ENCODE data around the gene MPDZ. TPM values are rescaled to one million over a fixed set of nuclear protein-coding genes. Genes with fewer than 3 reads are reported as not detected.

Gene MPDZ
- total RNA-seq, 2 experiments from 2014 or later: not detected

GRCh38 chr9:13131416-13131815 is 148.1 kb downstream of the MPDZ start:
- no peak for DNase-seq
- Mint-ChIP-seq H3K27ac (no peak overlapping the region), H3K9me3 (peaks cover 1% of the 10 kb centered on the region), H3K27me3 (no peaks in the 10 kb centered on the region), H3K4me1 (no peaks in the 10 kb centered on the region), H3K36me3 (no peaks in the 10 kb centered on the region), H3K4me3 (no peak overlapping the region)
- ATAC-seq (ENCODE audit: low read depth): no peak
- POLR2A ChIA-PET: no interaction called here

DNA sequence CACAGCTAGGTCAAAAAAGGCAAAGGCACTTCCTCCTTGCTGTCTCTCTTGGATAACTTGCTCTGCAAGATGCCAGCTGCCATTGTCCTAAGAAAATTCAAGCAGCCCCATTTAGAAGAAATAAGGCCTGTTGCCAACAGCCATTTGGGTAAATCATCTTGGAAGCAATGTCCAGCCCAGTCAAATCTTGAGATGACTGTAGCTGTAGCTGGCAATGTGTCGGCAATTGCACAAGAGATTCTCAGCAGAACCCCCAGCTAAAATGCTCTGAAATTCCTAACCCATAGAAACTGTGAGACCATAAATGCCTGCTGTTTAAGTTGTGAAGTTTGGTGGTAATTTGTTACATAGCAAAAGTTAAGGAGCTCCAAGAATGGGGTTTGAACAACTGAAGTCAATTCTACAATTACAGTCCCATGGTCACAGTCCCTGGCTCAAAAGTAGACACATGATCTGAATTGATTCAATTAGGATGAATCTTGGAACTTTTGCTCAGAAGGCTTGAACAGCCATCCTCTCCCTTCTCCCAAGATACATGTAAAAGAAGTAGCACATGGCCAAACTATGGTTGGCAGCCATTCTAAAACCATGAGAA is 151.1 kb downstream of the MPDZ start:
- ATAC-seq (ENCODE audit: low read depth) (no peak), DNase-seq (no peak)
- Mint-ChIP-seq H3K27me3 (no peaks in the 10 kb centered on the region), H3K9me3 (no peaks in the 10 kb centered on the region), H3K4me1 (no peaks in the 10 kb centered on the region), H3K27ac (no peak overlapping the region), H3K4me3 (no peak overlapping the region), H3K36me3 (no peaks in the 10 kb centered on the region)
- POLR2A ChIA-PET: no interaction called here

DNA sequence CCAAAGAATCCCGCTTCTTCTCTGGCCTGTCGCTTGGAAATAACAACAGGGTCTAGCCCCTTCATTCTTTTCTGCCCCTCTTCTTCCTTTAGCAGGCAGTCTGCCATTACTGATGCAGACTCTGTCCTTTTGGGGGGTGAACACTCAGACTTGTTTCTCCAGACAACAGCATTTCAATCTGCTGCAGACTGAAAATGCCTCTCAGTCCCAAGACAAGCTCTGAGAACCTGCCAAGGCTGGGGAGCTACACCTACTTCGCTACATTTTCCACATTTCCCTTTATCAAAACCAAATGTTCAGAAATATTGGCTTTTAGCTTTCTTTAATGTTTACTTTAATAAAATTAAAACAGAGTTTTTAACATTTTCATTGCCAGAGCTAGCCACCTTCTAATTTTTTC is 152.4 kb downstream of the MPDZ start:
- no peaks in the 10 kb centered on the region for H3K36me3 Mint-ChIP-seq
- no peak overlapping the region for H3K27ac Mint-ChIP-seq
- H3K4me1 Mint-ChIP-seq: no peaks in the 10 kb centered on the region
- ATAC-seq (ENCODE audit: low read depth) (no peak), DNase-seq (no peak)
- no peak overlapping the region for H3K4me3 Mint-ChIP-seq
- H3K9me3 Mint-ChIP-seq: no peaks in the 10 kb centered on the region
- POLR2A ChIA-PET: no interaction called here
- H3K27me3 Mint-ChIP-seq: no peaks in the 10 kb centered on the region

DNA sequence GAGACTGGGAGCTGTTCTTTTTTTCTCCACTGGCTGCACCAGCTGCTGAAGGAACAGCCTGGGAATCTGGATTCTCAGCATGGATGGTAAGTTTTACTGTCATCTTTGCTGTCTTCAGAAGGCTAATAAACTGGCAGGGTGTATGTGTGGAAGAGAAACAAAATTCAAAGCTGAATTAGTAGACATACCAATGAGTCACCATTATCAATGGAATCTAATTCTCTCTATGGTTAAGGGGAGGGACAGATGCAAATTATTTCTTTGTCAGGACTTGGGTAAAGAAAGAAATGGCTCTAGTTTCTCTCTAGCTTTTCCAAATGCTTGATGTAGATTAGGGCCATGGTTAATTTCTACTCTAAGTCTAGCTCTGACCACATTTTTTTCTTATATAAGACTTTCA is 154.2 kb downstream of the MPDZ start:
- Mint-ChIP-seq H3K27ac (no peak overlapping the region), H3K4me3 (no peak overlapping the region), H3K36me3 (no peaks in the 10 kb centered on the region), H3K9me3 (no peaks in the 10 kb centered on the region), H3K27me3 (no peaks in the 10 kb centered on the region), H3K4me1 (no peaks in the 10 kb centered on the region)
- POLR2A ChIA-PET: no interaction called here
- DNase-seq (no peak), ATAC-seq (ENCODE audit: low read depth) (no peak)

DNA sequence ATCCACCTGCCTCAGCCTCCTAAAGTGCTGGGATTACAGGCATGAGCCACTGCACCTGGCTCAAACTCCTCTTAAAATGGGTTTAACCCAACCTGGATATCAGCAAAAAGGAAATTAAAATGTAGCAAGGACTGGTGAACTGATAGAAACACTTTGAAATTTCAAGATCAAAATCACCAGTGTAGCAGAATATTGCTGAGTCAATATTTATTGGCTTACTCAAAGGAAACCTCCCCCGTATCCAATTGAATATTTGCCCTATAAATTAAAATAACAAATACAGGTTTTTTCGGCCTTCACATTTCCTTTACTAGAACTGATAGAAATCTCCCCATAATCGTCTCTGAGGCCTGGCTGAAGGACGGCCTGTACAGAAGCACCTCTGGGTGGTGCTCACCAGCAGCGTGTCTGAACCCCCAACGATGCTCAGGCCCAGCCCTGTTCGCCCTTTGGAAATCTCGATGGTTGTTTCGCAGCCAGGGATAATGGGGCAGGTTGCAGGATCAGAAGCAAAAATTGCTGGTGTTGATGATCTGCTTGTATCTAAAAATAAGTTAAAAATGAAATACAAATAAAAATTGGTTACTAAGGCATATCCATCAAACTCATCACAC is 156.6 kb downstream of the MPDZ start:
- Mint-ChIP-seq H3K27ac (no peak overlapping the region), H3K4me1 (no peaks in the 10 kb centered on the region), H3K27me3 (no peaks in the 10 kb centered on the region), H3K4me3 (no peak overlapping the region), H3K9me3 (no peaks in the 10 kb centered on the region), H3K36me3 (no peaks in the 10 kb centered on the region)
- no peak for DNase-seq
- ATAC-seq (ENCODE audit: low read depth): no peak
- POLR2A ChIA-PET: no interaction called here

DNA sequence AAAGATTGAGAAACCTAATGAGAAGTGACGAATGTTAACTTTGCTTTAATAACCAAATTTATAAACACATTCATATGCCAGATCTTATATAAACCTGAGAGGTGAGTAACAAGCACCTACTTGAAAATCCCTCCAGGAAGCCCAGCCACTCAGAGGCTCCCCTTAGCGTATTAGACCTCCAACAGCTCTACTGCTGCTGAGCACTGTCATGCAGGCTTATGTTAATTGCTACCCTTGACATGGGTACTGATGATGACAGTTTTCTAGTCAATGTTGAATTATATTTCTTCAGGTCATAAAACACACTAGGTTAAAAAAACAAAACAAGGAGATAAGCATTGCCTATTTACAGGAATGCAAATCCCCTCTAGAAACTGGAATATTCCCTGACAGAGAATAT is 161.2 kb downstream of the MPDZ start:
- Mint-ChIP-seq H3K4me3 (no peak overlapping the region), H3K9me3 (no peaks in the 10 kb centered on the region), H3K36me3 (no peaks in the 10 kb centered on the region), H3K4me1 (no peaks in the 10 kb centered on the region), H3K27me3 (no peaks in the 10 kb centered on the region), H3K27ac (no peak overlapping the region)
- no peak for ATAC-seq (ENCODE audit: low read depth)
- POLR2A ChIA-PET: no interaction called here
- no peak for DNase-seq

DNA sequence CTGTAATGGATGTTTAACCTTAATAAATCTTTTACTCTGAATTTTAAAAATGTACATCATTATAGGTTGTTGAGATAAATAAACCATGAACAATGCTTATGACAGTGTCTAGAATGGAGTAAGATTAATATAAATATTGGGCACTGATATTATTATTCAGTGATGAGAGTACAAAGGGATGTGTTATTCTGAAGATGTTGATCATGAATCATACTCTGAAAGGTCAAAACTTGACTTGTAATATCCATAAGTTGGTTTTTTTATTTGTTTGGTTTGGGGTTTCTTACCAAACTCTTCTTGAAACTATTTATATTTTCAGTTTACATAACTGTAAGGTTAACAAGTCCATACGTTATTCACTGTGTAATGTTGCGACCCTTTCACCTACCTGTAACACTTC is 163.2 kb downstream of the MPDZ start:
- Mint-ChIP-seq H3K27me3 (no peaks in the 10 kb centered on the region), H3K27ac (no peak overlapping the region), H3K9me3 (no peaks in the 10 kb centered on the region), H3K4me1 (no peaks in the 10 kb centered on the region), H3K36me3 (no peaks in the 10 kb centered on the region), H3K4me3 (no peak overlapping the region)
- POLR2A ChIA-PET: no interaction called here
- no peak for DNase-seq
- no peak for ATAC-seq (ENCODE audit: low read depth)

GRCh38 chr9:13113751-13114150 is 165.7 kb downstream of the MPDZ start:
- DNase-seq (no peak), ATAC-seq (ENCODE audit: low read depth) (no peak)
- Mint-ChIP-seq H3K27me3 (no peaks in the 10 kb centered on the region), H3K36me3 (no peaks in the 10 kb centered on the region), H3K4me1 (no peaks in the 10 kb centered on the region), H3K27ac (no peak overlapping the region), H3K9me3 (no peaks in the 10 kb centered on the region), H3K4me3 (no peak overlapping the region)
- POLR2A ChIA-PET: no interaction called here

DNA sequence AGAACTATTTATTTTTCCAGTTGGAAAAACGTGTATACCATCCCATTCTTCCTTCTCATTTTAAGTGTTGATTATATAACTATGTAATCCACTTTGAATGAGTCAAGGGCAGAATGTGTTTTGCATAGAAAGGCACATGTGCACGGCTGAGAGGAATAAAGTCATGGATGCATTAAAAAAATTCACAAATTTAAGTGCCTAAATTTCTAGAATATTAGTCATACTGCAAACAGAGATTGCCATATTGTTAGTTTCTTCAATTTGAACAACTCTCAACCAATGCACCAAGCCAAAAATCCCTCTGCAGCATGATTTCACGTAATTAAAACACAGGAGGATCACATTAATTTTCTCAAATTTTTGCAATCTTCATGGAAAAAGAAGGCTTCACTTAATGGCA is 166.3 kb downstream of the MPDZ start:
- POLR2A ChIA-PET: no interaction called here
- Mint-ChIP-seq H3K36me3 (no peaks in the 10 kb centered on the region), H3K27ac (no peak overlapping the region), H3K4me1 (no peaks in the 10 kb centered on the region), H3K9me3 (no peaks in the 10 kb centered on the region), H3K27me3 (no peaks in the 10 kb centered on the region), H3K4me3 (no peak overlapping the region)
- DNase-seq (no peak), ATAC-seq (ENCODE audit: low read depth) (no peak)

DNA sequence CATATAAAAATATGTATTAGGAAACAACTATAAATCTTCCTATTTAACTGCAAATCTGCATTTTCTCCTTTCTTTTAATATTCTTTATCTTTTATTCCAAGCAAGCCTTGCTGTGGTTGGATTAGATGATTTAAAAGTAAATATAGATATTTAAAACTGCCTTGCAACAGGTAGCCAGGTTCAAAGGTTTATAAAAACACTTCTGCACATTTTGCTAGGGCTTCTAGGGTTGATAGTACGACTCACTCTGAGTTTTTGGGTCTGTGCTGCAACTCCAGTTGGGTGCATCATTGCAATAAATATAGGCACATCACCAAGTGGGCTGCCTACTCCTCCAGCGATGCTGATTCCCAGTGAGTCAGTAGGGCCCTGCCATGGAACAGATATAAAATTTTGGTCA is 167.7 kb downstream of the MPDZ start:
- no peaks in the 10 kb centered on the region for H3K36me3 Mint-ChIP-seq
- POLR2A ChIA-PET: no interaction called here
- H3K27ac Mint-ChIP-seq: no peak overlapping the region
- ATAC-seq (ENCODE audit: low read depth): no peak
- no peak overlapping the region for H3K4me3 Mint-ChIP-seq
- no peaks in the 10 kb centered on the region for H3K9me3 Mint-ChIP-seq
- H3K4me1 Mint-ChIP-seq: no peaks in the 10 kb centered on the region
- no peaks in the 10 kb centered on the region for H3K27me3 Mint-ChIP-seq
- DNase-seq: no peak

DNA sequence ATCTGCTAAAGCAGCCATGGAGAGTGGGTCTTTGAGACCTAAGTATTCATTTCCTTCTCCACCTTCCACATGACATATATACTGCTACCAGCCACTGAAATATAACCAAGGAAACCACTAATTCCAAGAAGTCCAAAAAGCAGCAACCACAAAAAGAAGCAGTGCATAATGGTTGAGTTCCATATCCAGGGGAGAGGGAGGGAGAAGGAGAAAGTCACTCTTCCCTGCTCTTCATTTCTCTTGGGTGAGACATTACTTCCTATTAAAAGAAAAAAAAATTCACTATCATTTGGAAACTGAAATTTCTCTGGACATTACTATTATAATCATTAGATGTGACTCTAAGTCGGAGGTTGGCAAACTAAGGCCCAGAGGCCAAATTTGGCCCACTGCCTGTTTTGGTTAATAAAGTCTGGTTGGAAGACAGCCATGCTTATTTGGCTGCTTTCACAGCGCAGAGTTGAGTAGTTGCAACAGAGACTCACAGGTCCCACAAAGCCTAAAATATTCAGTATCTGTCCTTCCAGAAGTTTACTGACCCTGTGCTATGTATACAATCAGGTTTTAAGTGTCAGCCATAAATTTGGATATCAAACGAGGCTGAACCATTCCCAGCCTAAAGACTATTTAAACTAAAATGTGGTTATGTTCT is 168.6 kb downstream of the MPDZ start:
- no peaks in the 10 kb centered on the region for H3K4me1 Mint-ChIP-seq
- no peak for DNase-seq
- no peak overlapping the region for H3K27ac Mint-ChIP-seq
- ATAC-seq (ENCODE audit: low read depth): no peak
- H3K9me3 Mint-ChIP-seq: no peaks in the 10 kb centered on the region
- no peaks in the 10 kb centered on the region for H3K27me3 Mint-ChIP-seq
- POLR2A ChIA-PET: no interaction called here
- H3K36me3 Mint-ChIP-seq: no peaks in the 10 kb centered on the region
- H3K4me3 Mint-ChIP-seq: no peak overlapping the region

GRCh38 chr9:13109781-13110180 is 169.7 kb downstream of the MPDZ start:
- POLR2A ChIA-PET: no interaction called here
- Mint-ChIP-seq H3K4me1 (no peaks in the 10 kb centered on the region), H3K4me3 (no peak overlapping the region), H3K27me3 (no peaks in the 10 kb centered on the region), H3K9me3 (no peaks in the 10 kb centered on the region), H3K36me3 (no peaks in the 10 kb centered on the region), H3K27ac (no peak overlapping the region)
- ATAC-seq (ENCODE audit: low read depth): no peak
- no peak for DNase-seq

GRCh38 chr9:13107008-13107407 is 172.5 kb downstream of the MPDZ start:
- H3K27ac Mint-ChIP-seq: no peak overlapping the region
- no peaks in the 10 kb centered on the region for H3K4me1 Mint-ChIP-seq
- H3K27me3 Mint-ChIP-seq: no peaks in the 10 kb centered on the region
- DNase-seq (no peak), ATAC-seq (ENCODE audit: low read depth) (no peak)
- POLR2A ChIA-PET: no interaction called here
- no peak overlapping the region for H3K4me3 Mint-ChIP-seq
- H3K36me3 Mint-ChIP-seq: no peaks in the 10 kb centered on the region
- no peaks in the 10 kb centered on the region for H3K9me3 Mint-ChIP-seq

DNA sequence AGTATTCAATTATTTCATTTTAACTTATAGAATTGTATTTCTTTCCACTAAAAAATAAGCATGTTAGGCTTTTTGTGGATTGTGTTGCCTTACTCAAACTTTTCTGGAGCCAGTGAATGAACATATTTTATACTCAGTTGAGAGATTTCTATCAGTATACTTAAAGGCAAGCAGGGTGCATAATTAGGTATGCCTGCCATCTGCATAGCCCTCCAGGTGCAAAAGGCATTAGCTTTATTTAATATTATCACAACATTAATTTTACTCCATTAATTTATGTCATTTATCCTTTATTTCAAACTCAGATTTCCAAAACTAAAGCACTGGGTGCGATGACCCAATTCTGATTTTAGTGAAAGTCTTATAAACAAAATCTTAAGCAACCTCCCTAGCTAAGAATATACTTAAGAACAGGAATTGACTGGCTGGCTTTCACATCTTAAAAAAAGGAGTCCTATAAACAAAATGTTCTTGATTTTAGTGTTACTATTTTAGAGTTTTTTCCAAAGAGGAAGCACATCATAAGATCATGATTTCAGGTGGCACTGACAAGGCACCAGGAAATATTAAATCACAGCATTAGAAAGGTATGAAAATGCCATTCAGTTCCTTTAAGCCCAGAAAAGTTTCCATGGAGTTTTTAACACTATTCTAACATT is 178.4 kb downstream of the MPDZ start:
- H3K4me3 Mint-ChIP-seq: no peak overlapping the region
- ATAC-seq (ENCODE audit: low read depth) (no peak), DNase-seq (no peak)
- POLR2A ChIA-PET: no interaction called here
- H3K9me3 Mint-ChIP-seq: no peaks in the 10 kb centered on the region
- no peaks in the 10 kb centered on the region for H3K36me3 Mint-ChIP-seq
- H3K4me1 Mint-ChIP-seq: no peaks in the 10 kb centered on the region
- no peaks in the 10 kb centered on the region for H3K27me3 Mint-ChIP-seq
- no peak overlapping the region for H3K27ac Mint-ChIP-seq
